HL-60 (cell line): ENCODE results near the gene NFU1.

ENCODE experiments used
- POLR2AphosphoS5 ChIP-seq: IDR thresholded peaks from 2 replicates; pipeline ENCODE4 v1.6.1; 2012; ENCODE audit warnings: low read depth
- REST ChIP-seq: IDR thresholded peaks from 2 replicates; pipeline ENCODE4 v1.6.1; 2012; ENCODE audit warnings: low read depth; ENCODE audit not compliant: insufficient replicate concordance
- TF ChIP-seq, protein P1 (sequence below): IDR thresholded peaks from one replicate; pipeline ENCODE4 v1.5.1; 2011; ENCODE audit warnings: low read length, control low read depth, inconsistent platforms; ENCODE audit not compliant: insufficient read depth

- TF ChIP-seq REST = no peak
- TF ChIP-seq, protein P1, sequence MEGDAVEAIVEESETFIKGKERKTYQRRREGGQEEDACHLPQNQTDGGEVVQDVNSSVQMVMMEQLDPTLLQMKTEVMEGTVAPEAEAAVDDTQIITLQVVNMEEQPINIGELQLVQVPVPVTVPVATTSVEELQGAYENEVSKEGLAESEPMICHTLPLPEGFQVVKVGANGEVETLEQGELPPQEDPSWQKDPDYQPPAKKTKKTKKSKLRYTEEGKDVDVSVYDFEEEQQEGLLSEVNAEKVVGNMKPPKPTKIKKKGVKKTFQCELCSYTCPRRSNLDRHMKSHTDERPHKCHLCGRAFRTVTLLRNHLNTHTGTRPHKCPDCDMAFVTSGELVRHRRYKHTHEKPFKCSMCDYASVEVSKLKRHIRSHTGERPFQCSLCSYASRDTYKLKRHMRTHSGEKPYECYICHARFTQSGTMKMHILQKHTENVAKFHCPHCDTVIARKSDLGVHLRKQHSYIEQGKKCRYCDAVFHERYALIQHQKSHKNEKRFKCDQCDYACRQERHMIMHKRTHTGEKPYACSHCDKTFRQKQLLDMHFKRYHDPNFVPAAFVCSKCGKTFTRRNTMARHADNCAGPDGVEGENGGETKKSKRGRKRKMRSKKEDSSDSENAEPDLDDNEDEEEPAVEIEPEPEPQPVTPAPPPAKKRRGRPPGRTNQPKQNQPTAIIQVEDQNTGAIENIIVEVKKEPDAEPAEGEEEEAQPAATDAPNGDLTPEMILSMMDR = no peak
- no peak for TF ChIP-seq POLR2AphosphoS5
These were observed 29.5 kb upstream of the NFU1 start for GRCh38 chr2:69466728-69467127.
